ENCODE results near the gene CFD.

Gene CFD

GRCh38 chr19:855142-855541 is 4.3 kb upstream of the CFD start:
- no peaks in the 10 kb centered on the region for H3K27me3 ChIP-seq (replicated peaks)
- no peaks in the 10 kb centered on the region for H3K36me3 ChIP-seq (replicated peaks)
- no peak for TF ChIP-seq CTCF (IDR thresholded peaks at IDR 0.05; ENCODE audit: low read depth, low read length, missing control alignments)
- in situ Hi-C loops (cut with HindIII; ENCODE audit: low pct_ligation_motif_present, low sequenced_read_pairs) = no loop called here
- H3K27ac ChIP-seq = no peak overlapping the region
- H3K4me3 ChIP-seq (ENCODE audit: low read depth, low read length) = no peak overlapping the region
- no peak for DNase-seq

- in situ Hi-C loops (cut with HindIII; ENCODE audit: low pct_ligation_motif_present, low sequenced_read_pairs) = no loop called here
- Histone ChIP-seq H3K36me3 (replicated peaks) (no peaks in the 10 kb centered on the region), H3K27me3 (replicated peaks) (peaks cover 2% of the 10 kb centered on the region), H3K27ac (no peak overlapping the region), H3K4me3 (ENCODE audit: low read depth, low read length) (no peak overlapping the region)
- DNase-seq = no peak
- no peak for TF ChIP-seq CTCF (IDR thresholded peaks at IDR 0.05; ENCODE audit: low read depth, low read length, missing control alignments)
Observed at GRCh38 chr19:855566-856120, 3.8 kb upstream of the CFD start.

- H3K4me3 ChIP-seq (ENCODE audit: low read depth, low read length) = no peak overlapping the region
- no peak overlapping the region for H3K27ac ChIP-seq
- peaks cover 4% of the 10 kb centered on the region for H3K27me3 ChIP-seq (replicated peaks)
- no peak for TF ChIP-seq CTCF (IDR thresholded peaks at IDR 0.05; ENCODE audit: low read depth, low read length, missing control alignments)
- no peaks in the 10 kb centered on the region for H3K36me3 ChIP-seq (replicated peaks)
- no peak for DNase-seq
- in situ Hi-C loops (cut with HindIII; ENCODE audit: low pct_ligation_motif_present, low sequenced_read_pairs) = no loop called here
Observed at GRCh38 chr19:858284-858683, 1.2 kb upstream of the CFD start.

GRCh38 chr19:861141-861755 is 1.8 kb downstream of the CFD start:
- in situ Hi-C loops (cut with HindIII; ENCODE audit: low pct_ligation_motif_present, low sequenced_read_pairs) = no loop called here
- Histone ChIP-seq H3K36me3 (replicated peaks) (no peaks in the 10 kb centered on the region), H3K4me3 (ENCODE audit: low read depth, low read length) (no peak overlapping the region), H3K27me3 (replicated peaks) (peaks cover 4% of the 10 kb centered on the region), H3K27ac (no peak overlapping the region)
- DNase-seq = no peak
- no peak for TF ChIP-seq CTCF (IDR thresholded peaks at IDR 0.05; ENCODE audit: low read depth, low read length, missing control alignments)

GRCh38 chr19:861756-862580 is 2.5 kb downstream of the CFD start:
- no peak overlapping the region for H3K27ac ChIP-seq
- no peak overlapping the region for H3K4me3 ChIP-seq (ENCODE audit: low read depth, low read length)
- H3K36me3 ChIP-seq (replicated peaks) = no peaks in the 10 kb centered on the region
- in situ Hi-C loops (cut with HindIII; ENCODE audit: low pct_ligation_motif_present, low sequenced_read_pairs) = no loop called here
- no peak for DNase-seq
- peak; percentile 12 for TF ChIP-seq CTCF (IDR thresholded peaks at IDR 0.05; ENCODE audit: low read depth, low read length, missing control alignments)
- peaks cover 4% of the 10 kb centered on the region for H3K27me3 ChIP-seq (replicated peaks)

Measured in brain microvascular endothelial cell (primary cell).